DND-41 (cell line): ENCODE data around the gene HECW1.

Experiments
- ATAC-seq: fragments of 200-7000 bp; cut with Tn5 transposase; 3 replicates; pipeline ENCODE4 v1.9.1; 2021; ENCODE audit warnings: low read depth; ENCODE audit not compliant: insufficient read depth
- DNase-seq: peaks from one replicate; pipeline ENCODE4 v3.0.0-alpha.2; 2020
- H2AFZ ChIP-seq: 2 replicates; pipeline ENCODE4 v1.6.0; 2012; ENCODE audit warnings: low read depth, low read length
- H3K27ac ChIP-seq: 2 replicates; pipeline ENCODE4 v1.5.1; 2012; ENCODE audit warnings: low read length, inconsistent platforms
- H3K27me3 ChIP-seq: fragments of 200-600 bp; sonication (generic); 2 replicates; pipeline ENCODE4 v1.6.0; 2012; ENCODE audit warnings: low read length, mild to moderate bottlenecking, inconsistent platforms; ENCODE audit not compliant: insufficient read depth, poor library complexity
- H3K36me3 ChIP-seq: 2 replicates; pipeline ENCODE4 v1.5.1; 2012; ENCODE audit warnings: low read length, inconsistent platforms; ENCODE audit not compliant: insufficient read depth
- H3K4me1 ChIP-seq: 2 replicates; pipeline ENCODE4 v1.5.1; 2012; ENCODE audit warnings: mild to moderate bottlenecking, low read length; ENCODE audit not compliant: insufficient read depth
- H3K4me2 ChIP-seq: 2 replicates; pipeline ENCODE4 v1.6.0; 2012; ENCODE audit warnings: mild to moderate bottlenecking, moderate library complexity, low read length, inconsistent platforms; ENCODE audit not compliant: insufficient read depth
- H3K4me3 ChIP-seq, 2 experiments: fragments of 200-600 bp in 1 of 2; shearing (Covaris generic) in 1 of 2; 2 replicates each; pipeline ENCODE4 v1.5.1; 2012 to 2016; ENCODE audit warnings: inconsistent platforms in 2 of 2, low read length in 2 of 2, mild to moderate bottlenecking in 2 of 2, low read depth in 1 of 2, moderate library complexity in 1 of 2
- H3K79me2 ChIP-seq: 2 replicates; pipeline ENCODE4 v1.6.0; 2012; ENCODE audit warnings: low read length, inconsistent platforms; ENCODE audit not compliant: insufficient read depth
- H3K9ac ChIP-seq: 2 replicates; pipeline ENCODE4 v1.6.0; 2012; ENCODE audit warnings: low read depth, mild to moderate bottlenecking, inconsistent platforms, low read length, moderate library complexity
- H3K9me3 ChIP-seq: 2 replicates; pipeline ENCODE4 v1.5.1; 2012; ENCODE audit warnings: low read length, moderate library complexity, mild to moderate bottlenecking, inconsistent platforms; ENCODE audit not compliant: insufficient read depth, severe bottlenecking
- H4K20me1 ChIP-seq: 2 replicates; pipeline ENCODE4 v1.6.0; 2012; ENCODE audit warnings: low read length; ENCODE audit not compliant: insufficient read depth
- EZH2 ChIP-seq: IDR thresholded peaks from 3 replicates; pipeline ENCODE4 v1.6.1; 2012; ENCODE audit warnings: borderline replicate concordance, low read depth, mild to moderate bottlenecking, moderate library complexity, low read length, inconsistent platforms; ENCODE audit not compliant: severe bottlenecking
- TF ChIP-seq, protein P1 (sequence below): IDR thresholded peaks from 2 replicates; pipeline ENCODE4 v1.5.1; 2012; ENCODE audit warnings: borderline replicate concordance, low read length, moderate library complexity, mild to moderate bottlenecking; ENCODE audit not compliant: poor library complexity, severe bottlenecking; ENCODE audit errors: extremely low read depth

Gene HECW1

DNA sequence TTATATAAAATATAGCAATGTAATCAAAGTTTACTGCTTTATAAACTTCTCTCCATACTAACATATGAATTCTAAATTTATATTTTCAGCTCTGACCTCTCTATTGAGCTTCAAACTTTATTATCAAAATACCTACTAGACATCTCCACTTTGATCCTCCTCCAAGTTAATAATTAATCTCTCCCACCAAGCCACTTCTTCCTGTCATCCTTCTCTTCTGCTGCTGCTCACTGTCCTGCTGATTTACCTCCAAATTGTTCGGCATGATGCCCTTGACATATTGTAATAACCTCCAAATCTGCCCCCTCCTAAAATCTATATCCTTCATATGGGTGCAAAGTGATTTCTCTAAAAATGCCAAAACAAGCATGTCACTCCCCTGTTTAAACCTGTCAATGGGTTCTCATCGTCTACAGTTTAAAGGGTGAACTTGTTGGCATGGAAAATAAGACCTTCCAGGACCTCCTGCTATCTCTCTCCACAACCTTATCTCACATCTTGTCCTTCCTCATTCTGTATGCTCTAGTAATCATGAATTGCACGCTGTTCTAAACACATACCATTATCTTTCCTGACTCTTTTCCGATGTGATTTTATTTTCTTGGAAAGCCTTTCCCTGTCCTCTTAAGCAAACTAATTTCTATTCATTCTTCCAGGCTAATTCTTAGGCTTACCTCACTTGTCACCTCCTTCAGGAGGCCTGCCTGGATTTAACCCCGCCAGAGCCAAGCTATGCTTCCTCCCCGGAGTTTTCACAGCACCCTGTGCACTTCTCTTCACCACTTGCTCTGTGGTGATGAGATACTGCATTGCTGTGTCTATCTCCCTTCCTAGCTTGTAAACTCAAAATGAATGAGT is 418.3 kb downstream of the HECW1 start:
- no peak overlapping the region for H3K4me2 ChIP-seq
- H3K4me1 ChIP-seq = peaks cover under 1% of the 10 kb centered on the region; the same call in 1 of the 2 replicates
- H3K4me3 ChIP-seq = no peak overlapping the region
- no peak overlapping the region for H2AFZ ChIP-seq
- no peaks in the 10 kb centered on the region for H3K27me3 ChIP-seq
- no peaks in the 10 kb centered on the region for H4K20me1 ChIP-seq
- TF ChIP-seq EZH2 = no peak
- TF ChIP-seq, protein P1, sequence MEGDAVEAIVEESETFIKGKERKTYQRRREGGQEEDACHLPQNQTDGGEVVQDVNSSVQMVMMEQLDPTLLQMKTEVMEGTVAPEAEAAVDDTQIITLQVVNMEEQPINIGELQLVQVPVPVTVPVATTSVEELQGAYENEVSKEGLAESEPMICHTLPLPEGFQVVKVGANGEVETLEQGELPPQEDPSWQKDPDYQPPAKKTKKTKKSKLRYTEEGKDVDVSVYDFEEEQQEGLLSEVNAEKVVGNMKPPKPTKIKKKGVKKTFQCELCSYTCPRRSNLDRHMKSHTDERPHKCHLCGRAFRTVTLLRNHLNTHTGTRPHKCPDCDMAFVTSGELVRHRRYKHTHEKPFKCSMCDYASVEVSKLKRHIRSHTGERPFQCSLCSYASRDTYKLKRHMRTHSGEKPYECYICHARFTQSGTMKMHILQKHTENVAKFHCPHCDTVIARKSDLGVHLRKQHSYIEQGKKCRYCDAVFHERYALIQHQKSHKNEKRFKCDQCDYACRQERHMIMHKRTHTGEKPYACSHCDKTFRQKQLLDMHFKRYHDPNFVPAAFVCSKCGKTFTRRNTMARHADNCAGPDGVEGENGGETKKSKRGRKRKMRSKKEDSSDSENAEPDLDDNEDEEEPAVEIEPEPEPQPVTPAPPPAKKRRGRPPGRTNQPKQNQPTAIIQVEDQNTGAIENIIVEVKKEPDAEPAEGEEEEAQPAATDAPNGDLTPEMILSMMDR = no peak
- H3K79me2 ChIP-seq = no peaks in the 10 kb centered on the region
- H3K27ac ChIP-seq = no peak overlapping the region
- H3K9ac ChIP-seq = no peak overlapping the region
- no peaks in the 10 kb centered on the region for H3K36me3 ChIP-seq
- ATAC-seq (no peak), DNase-seq (no peak)
- no peaks in the 10 kb centered on the region for H3K9me3 ChIP-seq

DNA sequence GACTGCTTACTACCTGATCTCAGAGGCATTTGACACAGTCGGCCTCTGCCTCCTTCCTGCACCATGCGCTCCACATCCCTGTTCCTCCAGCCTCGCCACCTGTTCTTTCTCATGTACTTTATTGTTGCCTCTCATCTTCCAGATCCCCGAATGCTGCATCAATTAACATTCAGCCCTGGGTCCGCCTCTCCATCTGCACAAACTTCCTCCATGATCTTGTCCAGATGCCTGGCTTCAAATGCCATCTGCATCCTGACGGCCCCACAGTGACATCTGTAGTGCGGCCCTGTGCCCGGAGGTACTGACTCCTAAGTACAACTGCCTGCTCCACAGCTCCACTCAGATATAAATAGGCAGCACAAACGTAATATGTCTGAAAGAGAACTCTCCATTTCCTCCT is 419.3 kb downstream of the HECW1 start:
- no peaks in the 10 kb centered on the region for H4K20me1 ChIP-seq
- ATAC-seq (no peak), DNase-seq (no peak)
- no peaks in the 10 kb centered on the region for H3K79me2 ChIP-seq
- no peak for TF ChIP-seq EZH2
- TF ChIP-seq, protein P1 = no peak
- no peaks in the 10 kb centered on the region for H3K9me3 ChIP-seq
- H3K27ac ChIP-seq = no peak overlapping the region
- H3K9ac ChIP-seq = no peak overlapping the region
- no peaks in the 10 kb centered on the region for H3K36me3 ChIP-seq
- H3K4me1 ChIP-seq = peaks cover 9% of the 10 kb centered on the region
- no peak overlapping the region for H3K4me3 ChIP-seq
- no peak overlapping the region for H2AFZ ChIP-seq
- H3K4me2 ChIP-seq = no peak overlapping the region
- no peaks in the 10 kb centered on the region for H3K27me3 ChIP-seq

DNA sequence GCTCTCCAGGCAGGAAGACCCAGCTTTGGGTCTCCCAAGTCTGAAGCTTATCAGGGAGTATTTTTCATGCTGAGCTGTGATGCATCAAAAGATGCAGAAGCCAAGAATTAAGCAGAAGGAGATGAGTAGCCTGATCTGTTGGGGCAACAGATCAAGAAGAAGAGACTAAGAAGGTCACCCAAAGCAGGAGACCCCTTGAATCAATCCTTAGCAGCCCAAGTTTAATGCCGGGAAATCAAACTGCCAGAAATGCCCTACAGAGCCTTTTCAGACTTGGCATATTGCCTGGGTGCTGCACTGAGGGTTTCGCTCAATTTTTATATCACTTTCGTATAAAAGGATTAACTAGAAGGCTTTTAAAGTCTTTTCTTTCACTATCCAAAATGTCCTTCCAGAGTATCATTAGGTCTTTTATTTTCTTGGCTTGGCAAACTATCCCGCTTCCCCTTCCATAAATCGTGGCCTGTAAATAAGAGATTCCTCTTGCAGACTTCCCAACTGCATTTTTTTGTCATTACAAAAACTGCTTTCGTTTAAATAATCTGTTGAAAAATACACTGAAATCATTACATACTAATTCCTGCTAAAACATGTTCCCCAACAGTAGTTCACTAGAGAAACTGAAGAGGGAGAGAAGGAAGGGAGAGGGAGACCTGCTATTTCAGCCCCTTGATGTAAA is 421.5 kb downstream of the HECW1 start:
- DNase-seq (no peak), ATAC-seq (no peak)
- TF ChIP-seq EZH2 = no peak
- TF ChIP-seq, protein P1 = no peak
- H3K27ac ChIP-seq = no peak overlapping the region
- H3K4me3 ChIP-seq = no peak overlapping the region
- no peaks in the 10 kb centered on the region for H3K9me3 ChIP-seq
- no peaks in the 10 kb centered on the region for H3K79me2 ChIP-seq
- H2AFZ ChIP-seq = no peak overlapping the region
- H3K9ac ChIP-seq = no peak overlapping the region
- no peaks in the 10 kb centered on the region for H3K36me3 ChIP-seq
- peaks cover 28% of the 10 kb centered on the region for H3K4me1 ChIP-seq
- H3K4me2 ChIP-seq = no peak overlapping the region
- no peaks in the 10 kb centered on the region for H3K27me3 ChIP-seq
- no peaks in the 10 kb centered on the region for H4K20me1 ChIP-seq
